ENCODE data around the gene SYTL2. TPM values are rescaled to one million over a fixed set of nuclear protein-coding genes. Genes with fewer than 3 reads are reported as not detected.

SYTL2 gene
- total RNA-seq, 1 donor from 2014 or later, result 25.1 TPM

- H3K4me1 Mint-ChIP-seq (ENCODE audit: low read depth), result peaks cover 26% of the 10 kb centered on the region
- no peak for TF ChIP-seq CTCF (IDR thresholded peaks at IDR 0.05)
- H3K4me3 Mint-ChIP-seq (ENCODE audit: unreplicated experiment), result peak overlapping the region; percentile 66
- H3K27me3 Mint-ChIP-seq (ENCODE audit: low read depth), result no peaks in the 10 kb centered on the region
- H3K27ac Mint-ChIP-seq (ENCODE audit: unreplicated experiment), result peak overlapping the region; percentile 94
- peaks cover under 1% of the 10 kb centered on the region for H3K36me3 Mint-ChIP-seq (ENCODE audit: low read depth)
- DNase-seq (ENCODE audit: low spot score), result no peak
- no peaks in the 10 kb centered on the region for H3K9me3 Mint-ChIP-seq (ENCODE audit: low read depth)
Measured at GRCh38 chr11:85718991-85719807, 91.7 kb downstream of the SYTL2 start.

GRCh38 chr11:85718126-85718943 lies 92.6 kb downstream of the SYTL2 start:
- H3K36me3 Mint-ChIP-seq (ENCODE audit: low read depth), result no peaks in the 10 kb centered on the region
- H3K4me3 Mint-ChIP-seq (ENCODE audit: unreplicated experiment), result peak overlapping the region; percentile 66
- no peak for DNase-seq (ENCODE audit: low spot score)
- H3K27me3 Mint-ChIP-seq (ENCODE audit: low read depth), result no peaks in the 10 kb centered on the region
- H3K4me1 Mint-ChIP-seq (ENCODE audit: low read depth), result peaks cover 26% of the 10 kb centered on the region
- H3K9me3 Mint-ChIP-seq (ENCODE audit: low read depth), result no peaks in the 10 kb centered on the region
- H3K27ac Mint-ChIP-seq (ENCODE audit: unreplicated experiment), result peak overlapping the region; percentile 94
- TF ChIP-seq CTCF (IDR thresholded peaks at IDR 0.05), result no peak

GRCh38 chr11:85717429-85717828 lies 93.5 kb downstream of the SYTL2 start:
- Mint-ChIP-seq H3K36me3 (ENCODE audit: low read depth) (no peaks in the 10 kb centered on the region), H3K27ac (ENCODE audit: unreplicated experiment) (peak overlapping the region; percentile 94), H3K4me3 (ENCODE audit: unreplicated experiment) (no peak overlapping the region), H3K4me1 (ENCODE audit: low read depth) (peaks cover 26% of the 10 kb centered on the region), H3K27me3 (ENCODE audit: low read depth) (no peaks in the 10 kb centered on the region), H3K9me3 (ENCODE audit: low read depth) (no peaks in the 10 kb centered on the region)
- TF ChIP-seq CTCF (IDR thresholded peaks at IDR 0.05), result no peak
- DNase-seq (ENCODE audit: low spot score), result no peak

GRCh38 chr11:85712953-85713352 lies 98.0 kb downstream of the SYTL2 start:
- Mint-ChIP-seq H3K9me3 (ENCODE audit: low read depth) (no peaks in the 10 kb centered on the region), H3K27me3 (ENCODE audit: low read depth) (no peaks in the 10 kb centered on the region), H3K4me3 (ENCODE audit: unreplicated experiment) (no peak overlapping the region), H3K27ac (ENCODE audit: unreplicated experiment) (no peak overlapping the region), H3K4me1 (ENCODE audit: low read depth) (peaks cover 7% of the 10 kb centered on the region), H3K36me3 (ENCODE audit: low read depth) (no peaks in the 10 kb centered on the region)
- TF ChIP-seq CTCF (IDR thresholded peaks at IDR 0.05), result no peak
- DNase-seq (ENCODE audit: low spot score), result no peak

- Mint-ChIP-seq H3K4me3 (ENCODE audit: unreplicated experiment) (no peak overlapping the region), H3K36me3 (ENCODE audit: low read depth) (peaks cover 3% of the 10 kb centered on the region), H3K27me3 (ENCODE audit: low read depth) (no peaks in the 10 kb centered on the region), H3K27ac (ENCODE audit: unreplicated experiment) (no peak overlapping the region), H3K9me3 (ENCODE audit: low read depth) (no peaks in the 10 kb centered on the region), H3K4me1 (ENCODE audit: low read depth) (peaks cover 7% of the 10 kb centered on the region)
- DNase-seq (ENCODE audit: low spot score), result no peak
- no peak for TF ChIP-seq CTCF (IDR thresholded peaks at IDR 0.05)
Measured at GRCh38 chr11:85710917-85711316, 100.0 kb downstream of the SYTL2 start.
